HG02623 (cell line): ENCODE results near the gene JPH3.

Experiments
- ATAC-seq: cut with Tn5 transposase; IDR thresholded peaks from one replicate; pipeline ENCODE4 v1.9.1; 2021; ENCODE audit warnings: moderate library complexity; ENCODE audit not compliant: unreplicated experiment

The JPH3 gene

DNA sequence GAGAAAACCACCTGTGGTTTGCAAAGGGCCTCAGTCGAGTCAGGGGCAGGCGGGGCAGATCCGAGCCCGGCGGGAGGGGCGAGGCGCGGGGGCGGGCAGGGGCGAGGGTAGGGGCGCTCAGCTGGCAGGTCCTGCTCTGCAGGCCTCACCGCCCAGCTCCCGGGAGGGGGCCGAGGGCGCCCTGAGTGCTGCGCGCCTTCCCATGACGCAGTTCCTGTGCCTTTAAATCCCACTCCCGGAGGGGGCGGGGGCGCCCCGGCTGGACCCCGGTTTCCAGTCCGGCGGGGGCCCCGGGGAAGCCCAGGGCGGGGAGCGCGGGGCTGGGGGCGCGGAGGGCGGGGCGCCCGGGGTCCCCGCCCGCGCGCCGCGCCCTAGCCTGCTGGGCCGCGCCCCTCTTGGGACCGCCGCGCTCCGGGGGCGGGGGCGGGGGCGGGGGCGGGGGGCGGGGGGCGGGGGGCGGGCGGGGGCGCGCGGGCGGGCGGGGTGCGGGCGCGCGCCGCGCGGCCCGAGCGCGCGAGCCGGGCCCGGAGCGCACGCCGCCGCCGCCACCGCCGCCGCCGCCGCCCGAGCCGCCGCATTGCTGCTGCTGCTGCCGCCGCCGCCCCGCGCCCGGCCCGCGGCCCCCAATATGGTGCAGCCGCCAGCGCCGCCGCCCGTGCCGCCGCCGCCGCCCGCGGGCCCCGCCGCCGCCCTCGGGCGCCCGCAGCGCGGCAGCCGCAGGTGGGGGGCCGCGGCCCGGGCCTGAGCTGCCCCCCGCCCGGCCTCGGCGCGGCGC is at the start of gene JPH3:
Gene JPH3 (plus strand): TSS at position 508 of the 775 bp plus-strand sequence. CDS start 639 bp downstream, outside the sequence.
- no peak for ATAC-seq

DNA sequence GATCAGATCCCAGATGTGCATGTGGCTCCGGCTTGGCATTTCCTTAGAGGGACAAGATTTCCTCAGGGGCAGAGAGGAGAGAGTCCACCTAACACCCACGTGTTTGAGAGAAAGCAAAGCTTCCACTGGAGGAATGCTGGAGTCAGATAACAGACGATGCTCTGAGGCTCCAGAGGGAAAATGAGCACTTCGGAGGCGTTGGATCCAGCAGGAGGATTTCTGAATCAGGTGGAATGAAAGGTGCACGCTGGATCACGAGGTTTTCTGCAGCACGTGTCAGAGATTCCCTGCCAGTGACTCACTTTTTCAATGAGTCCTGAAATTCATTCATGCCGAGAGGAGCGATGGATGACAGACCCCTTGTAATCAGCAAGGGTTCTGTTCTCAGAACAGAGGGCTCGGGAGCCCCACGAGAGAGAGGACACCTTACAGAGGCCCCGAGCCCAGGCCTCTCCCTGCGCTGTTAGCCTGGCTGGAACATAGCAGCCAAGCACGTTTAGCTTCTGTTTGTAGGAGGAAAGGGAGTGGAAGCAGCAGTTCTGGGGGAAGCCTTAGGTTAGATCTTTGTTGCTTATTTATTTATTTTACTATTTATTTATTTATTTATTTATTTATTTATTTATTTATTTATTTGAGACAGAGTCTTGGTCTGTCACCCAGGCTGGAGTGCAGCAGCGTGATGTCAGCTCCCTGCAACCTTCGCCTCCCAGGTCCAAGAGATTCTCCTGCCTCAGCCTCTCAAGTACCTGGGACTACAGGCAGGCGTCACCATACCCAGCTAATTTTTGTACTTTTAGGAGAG is 49.3 kb upstream of the JPH3 start:
- no peak for ATAC-seq

DNA sequence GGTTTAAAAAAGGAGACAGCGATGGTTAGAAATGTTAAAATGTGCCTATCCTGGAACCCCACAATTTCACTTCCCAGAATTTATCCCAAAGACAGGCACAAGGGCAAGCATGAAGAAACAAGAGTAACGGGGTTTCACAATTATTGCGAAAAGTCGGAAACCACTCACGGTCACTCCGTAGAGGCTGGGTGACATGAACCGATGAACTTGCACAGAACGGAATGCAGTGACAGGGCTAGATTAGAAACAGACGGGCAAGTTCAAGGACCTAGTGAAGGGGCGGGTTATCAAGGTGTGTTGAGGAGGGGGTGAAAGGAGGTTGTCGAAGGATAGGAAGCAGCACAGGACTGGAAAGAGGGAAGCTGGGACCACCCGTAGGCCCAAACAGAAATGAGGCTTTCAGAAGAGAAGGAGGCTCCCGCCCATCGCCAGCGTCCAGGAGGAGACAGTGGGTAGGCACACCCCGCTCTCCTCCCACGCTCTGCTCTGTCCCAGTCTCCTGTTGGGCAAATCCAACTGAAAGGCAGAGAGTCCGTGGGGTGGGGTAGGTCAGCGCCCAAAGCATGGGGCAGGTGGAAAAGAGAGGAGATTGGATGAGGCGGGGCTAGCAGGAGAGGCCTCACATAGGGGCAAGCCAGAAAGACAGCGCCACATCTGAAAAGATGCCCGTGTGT is 47.4 kb upstream of the JPH3 start:
- no peak for ATAC-seq

DNA sequence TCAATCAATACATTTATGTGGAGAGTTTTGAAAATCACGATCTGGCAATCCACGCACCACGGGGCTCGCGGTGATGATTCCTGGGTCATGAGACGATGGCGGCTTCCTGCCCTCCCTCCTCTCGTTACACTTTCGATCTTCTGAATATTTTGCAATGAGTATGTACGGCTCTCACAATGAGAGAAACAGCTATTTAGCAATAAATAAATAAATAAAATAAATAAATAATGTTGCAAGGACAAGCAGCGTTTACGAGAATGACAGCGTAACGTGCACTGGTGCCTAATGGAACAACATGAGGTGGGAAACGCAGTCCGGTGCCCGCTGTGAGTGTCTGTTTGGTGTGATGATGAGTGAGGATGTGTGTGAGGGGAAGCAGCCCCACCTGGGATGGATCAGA is 46.7 kb upstream of the JPH3 start:
- no peak for ATAC-seq

DNA sequence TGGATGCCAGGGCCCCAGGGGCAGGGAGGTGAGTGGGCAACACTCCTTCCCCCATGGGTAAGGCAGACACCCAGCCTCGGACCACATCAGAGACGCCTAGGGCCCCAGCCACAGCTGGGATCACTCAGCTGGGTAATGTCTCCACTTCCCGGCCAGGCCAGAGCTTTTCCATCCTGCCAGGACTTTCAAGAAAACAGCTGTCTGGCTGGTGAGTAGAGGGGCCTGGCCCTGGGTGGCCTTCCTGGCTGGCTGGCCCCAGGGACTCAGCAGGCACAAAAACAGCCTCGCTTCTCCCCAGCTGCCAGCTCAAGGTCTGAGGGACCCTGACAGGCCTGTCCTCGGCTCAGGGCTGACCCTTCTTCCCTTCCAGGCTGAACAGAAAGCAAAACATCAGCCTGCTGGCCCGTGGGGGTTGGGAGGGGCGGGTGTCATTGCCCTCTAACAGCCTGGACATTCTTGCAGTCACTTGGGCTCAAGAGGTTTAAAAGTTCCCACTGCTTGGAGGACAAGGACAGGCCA is 45.3 kb upstream of the JPH3 start:
- no peak for ATAC-seq

DNA sequence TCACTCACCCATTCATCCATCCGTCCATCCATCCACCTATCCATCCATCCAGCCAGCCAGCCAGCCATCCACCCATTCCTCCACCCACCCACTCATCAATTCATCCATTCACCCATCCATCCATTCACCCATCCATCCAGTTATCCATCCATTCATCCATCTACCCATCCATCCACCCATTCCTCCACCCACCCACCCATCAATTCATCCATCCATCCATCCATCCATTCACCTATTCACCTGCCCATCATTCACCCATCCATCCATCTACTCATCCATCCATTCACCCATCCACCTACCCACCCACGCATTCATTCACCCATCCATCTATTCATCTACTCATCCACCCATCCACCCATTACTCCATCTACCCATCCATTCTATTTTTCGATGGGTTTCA is 43.6 kb upstream of the JPH3 start:
- ATAC-seq = no peak

DNA sequence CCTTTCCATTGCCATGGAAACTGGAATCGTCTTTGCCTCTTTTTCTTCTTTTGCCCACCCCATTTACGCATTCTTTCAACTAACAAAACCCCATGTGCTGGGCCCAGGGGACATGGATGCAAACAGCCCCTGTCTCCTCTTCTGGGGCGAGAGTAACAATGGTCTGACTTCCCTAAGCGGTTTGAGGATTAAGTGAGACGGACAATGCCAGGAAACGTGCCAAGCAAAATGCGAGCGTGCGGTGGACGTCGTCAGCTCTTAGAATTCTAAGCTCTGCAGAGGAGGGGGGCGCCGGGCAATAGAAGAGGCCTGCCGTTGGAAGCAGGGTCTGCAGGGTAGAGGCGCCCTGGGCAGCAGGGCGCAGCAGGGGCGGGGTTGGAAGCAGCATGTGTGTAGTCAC is 42.4 kb upstream of the JPH3 start:
- ATAC-seq = no peak

DNA sequence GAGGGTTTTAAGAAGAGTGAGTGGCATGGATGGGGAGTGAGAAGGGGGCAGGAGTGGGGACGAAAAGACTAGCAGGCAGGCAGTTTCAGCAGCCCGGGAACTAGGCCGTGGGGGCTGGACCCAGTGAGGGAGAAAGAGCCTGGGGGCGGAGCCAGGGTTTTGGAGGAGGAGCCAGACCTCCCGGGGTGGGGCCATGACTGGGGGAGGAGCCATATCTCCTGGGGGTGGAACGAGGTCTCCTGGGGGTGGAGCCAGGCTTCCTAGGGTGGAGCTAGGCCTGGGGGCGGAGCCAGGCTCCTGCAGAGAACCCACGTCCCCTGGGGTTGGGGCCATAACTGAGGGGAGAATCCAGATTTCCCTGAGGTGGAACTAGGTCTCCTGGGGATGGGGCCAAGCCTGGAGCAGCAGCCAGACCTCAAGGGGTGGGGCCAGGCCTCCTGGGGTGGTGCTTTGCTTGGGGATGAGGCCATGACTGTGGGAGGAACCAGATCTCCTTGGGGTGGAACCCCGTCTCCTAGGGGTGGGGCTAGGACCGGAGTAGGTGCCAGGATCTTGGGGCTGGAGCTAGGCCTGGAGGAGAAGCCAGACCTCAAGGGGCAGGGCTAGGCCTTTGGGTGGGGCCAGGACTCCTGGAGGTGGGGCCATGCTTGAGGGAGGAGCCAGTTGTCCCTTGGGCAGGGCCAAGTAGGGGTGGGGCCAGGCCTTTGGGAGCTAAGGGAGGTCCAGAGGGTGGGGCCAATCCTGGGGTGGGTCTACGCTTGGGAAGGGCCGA is 41.7 kb upstream of the JPH3 start:
- ATAC-seq = no peak

DNA sequence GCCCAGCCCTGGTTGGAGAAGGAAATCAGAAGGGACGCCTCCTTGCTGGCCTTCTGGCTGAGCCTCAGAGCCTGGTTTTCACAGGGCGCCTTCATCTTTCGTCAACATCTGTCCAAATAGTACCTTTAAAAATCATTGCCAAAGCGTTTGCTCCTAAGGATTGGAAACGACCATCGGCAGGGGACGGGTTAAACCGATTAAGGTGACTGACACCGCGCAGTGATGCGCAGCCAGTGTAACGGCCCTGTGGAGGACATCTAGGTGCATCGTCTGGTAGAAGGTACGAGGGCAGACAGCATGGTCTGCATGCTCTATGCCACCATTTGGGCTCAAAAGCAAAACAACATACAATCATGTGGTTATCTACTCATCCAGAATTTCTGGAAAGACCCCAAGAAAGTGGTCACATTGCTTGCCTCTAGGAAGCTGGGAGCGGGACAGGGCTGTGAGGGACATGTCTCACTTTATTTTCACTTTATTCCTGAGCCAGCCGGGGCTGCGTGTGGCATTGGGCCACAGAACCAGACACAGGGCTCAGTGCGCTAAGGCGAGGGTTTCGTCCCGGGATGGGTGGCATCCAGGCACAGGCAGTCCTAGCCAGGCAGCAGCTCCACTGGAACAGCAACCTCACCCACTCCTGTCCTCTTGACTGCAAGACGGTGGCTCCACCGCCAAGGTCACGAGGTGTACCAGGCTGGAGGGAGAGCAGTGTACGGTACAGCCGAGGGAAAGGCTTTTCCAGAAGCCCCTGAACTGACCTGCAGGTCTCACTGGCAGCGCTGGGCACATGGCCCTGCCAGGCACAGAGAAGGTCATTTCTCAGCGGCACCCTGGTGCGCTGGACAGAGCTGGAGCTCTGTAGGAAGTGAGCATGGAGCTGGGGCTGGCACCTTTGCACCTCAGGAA is 40.9 kb upstream of the JPH3 start:
- no peak for ATAC-seq

DNA sequence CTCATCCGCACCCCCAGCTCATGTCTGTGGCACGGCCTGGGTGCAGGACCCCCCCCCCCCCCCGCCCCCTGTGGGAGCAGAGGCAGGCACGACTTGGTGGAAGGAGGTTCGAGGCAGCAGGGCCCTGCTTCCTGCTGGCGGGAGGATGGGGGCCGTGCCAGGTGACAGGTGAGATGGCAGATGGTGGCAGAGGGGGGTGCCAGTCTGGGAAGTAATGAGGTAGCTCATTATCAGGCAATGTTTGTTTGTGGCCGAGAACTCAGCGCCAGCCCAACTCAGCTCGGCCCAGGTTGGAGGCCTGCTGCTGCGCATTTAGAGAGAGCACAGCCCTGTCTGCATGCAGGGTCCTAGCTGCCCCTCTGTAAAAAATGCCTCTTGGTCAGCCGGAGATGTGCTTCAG is 40.1 kb upstream of the JPH3 start:
- no peak for ATAC-seq

DNA sequence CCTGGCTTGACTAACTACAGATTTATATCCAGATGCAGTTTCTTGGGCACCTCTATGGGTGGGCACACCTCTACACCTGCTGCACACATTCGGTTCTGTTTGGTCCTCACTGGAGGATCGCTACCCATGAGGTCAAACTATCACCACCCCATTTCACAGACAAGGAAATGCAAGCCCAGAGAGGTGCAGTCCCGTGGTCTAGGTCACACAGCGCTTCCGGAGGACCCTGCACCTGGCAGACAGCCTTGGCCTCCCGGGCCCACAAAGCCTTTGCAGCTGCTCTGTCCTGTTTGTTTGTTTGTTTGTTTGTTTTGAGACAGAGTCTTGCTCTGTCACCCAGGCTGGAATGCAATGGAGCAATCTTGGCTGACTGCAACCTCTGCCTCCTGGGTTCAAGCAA is 39.3 kb upstream of the JPH3 start:
- ATAC-seq = no peak

DNA sequence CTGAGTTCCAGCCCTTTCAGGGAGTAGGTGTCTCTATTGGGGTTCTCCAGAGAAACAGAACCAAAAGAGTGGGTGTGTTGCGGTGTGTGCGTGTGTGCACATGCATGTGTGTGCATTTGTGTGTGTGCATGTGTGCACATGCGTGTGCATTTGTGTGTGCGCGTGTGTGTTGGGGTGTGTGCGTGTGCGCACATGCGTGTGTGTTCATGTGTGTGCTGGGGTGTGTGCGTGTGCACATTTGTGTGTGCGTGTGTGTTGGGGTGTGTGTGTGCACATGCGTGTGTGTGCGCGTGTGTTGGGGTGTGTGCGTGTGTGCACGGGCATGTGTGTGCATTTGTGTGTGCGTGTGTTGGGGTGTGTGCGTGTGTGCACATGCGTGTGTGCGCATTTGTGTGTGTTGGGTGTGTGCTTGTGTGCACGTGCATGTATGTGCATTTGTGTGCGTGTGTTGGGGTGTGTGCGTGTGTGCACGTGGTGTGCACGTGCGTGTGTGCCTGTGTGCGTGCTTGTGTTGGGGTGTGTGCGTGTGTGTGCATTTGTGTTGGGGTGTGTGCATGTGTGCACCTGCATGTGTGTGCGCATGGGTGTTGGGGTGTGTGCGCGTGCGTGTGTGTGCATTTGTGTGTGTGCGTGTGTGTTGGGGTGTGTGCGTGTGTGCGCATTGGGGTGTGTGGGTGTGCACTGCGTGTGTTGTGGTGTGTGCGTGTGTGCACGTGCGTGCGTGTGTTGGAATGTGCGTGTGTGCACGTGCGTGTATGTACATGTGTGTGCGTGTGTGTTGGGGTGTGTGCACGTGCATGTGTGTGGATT is 38.4 kb upstream of the JPH3 start:
- ATAC-seq = no peak

DNA sequence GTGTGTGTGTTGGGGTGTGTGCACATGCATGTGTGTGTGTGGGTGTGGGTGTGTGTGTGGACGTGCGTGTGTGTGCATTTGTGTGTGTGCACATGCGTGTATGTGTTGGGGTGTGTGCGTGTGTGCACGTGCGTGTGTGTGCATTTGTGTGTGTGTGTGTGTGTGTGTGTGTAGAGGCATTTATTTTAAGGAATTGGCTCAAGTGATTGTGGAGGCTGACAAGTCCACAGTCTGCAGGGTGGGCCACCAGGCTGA is 37.9 kb upstream of the JPH3 start:
- no peak for ATAC-seq

DNA sequence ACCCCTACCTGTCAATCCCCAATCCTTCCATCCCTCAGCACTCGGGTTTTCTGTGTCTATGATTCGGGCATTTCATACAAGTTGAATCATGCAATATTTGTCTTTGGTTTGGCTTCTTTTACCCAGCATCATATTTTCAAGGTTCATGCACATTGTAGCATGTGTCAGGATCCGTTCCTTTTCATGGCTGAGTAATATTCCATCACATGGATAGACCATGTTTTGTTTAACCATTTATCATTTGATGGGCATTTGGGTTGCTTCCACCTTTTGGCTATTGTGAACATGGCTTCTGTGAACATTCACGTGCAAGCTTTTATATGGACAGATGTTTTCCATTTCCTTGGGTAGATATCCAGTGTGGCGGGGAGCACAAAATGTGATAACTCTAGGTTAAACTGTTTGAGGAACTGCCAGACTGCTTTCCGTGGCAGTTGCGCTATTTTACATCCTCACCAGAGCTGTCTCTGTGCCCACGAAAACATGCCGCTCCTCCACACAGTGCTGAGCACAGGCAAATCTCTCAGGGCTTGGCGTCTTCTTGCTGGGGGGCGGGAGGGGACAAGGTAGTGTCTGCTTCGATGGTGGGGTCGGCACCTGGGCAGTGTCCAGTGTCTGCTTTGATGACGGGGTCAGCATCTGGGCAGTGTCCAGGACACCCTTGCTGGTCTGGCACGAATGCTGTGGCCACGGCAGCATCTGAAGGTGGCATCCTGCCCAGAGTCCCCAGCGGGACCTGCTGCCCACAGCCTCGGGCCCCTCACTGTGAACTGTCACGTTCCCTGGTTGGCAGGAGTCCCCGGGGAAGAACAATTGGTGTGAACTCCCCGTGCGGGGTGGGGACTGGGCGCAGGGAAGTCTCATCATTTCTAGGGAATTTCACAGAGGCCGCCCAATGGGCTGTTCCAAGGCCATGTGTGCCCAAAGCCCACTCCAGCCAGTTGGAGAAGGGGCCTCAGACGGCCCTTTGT is 32.4 kb upstream of the JPH3 start:
- ATAC-seq = no peak

DNA sequence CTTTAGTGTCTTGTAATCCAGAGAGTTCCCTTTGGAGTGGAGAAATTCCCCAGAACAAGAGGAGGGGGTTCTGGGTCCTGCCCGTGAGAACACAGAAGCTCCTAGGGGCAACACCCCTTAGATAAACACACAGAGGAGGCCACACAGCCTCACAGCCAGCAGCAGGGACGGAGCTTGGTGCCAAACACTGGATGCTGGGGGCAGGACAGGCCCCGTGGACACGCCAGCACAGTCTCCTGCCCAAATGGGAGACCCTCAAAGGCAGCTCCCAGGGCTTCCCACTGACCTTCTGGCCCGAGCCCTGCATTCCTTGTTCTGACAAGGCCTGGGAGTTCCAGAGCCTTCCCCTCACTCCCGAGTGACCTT is 31.8 kb upstream of the JPH3 start:
- no peak for ATAC-seq

DNA sequence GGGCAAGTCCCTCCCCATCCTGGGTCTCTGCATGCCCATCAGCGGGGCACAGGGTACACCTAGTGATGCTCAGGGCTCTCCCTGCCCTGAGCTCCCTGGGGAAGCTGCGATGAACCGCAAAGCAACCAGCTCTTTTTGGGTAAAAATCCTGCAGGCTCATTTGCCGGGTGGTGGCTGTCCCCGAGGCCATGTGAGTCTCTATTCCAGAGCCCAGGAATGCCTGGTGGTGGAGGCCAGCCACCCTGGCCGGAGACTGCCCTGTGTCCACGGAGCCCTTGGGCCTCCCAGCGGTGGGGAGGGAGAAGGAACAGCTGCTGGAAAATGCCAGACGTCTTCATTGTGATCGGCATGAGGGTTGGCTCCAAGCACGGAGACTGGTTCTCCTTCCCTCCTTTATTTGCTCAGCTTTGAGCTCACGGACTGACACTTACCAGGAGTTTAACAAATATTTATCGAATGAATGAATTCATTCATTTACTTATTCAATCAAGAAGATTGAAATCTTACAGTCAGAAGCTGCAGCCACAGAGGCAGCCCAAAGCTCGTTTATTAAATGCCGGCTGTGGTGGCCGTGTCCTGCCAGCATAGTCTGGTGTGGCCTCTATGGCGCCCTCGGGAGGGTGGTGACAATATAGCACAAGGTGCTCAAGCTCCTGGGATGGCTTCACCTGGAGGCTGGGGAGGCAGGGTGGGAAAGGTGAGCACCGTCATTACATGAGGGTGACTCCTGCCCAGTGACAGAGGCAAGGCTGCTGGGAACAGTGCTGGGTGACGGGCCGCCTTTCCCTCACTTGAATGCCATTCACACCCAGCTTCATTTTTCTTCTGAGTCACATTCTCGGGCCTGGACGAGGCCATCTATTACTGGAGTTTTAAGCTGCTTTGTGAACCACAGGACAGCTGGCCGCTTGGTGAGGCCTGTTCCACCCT is 31.1 kb upstream of the JPH3 start:
- ATAC-seq = no peak

DNA sequence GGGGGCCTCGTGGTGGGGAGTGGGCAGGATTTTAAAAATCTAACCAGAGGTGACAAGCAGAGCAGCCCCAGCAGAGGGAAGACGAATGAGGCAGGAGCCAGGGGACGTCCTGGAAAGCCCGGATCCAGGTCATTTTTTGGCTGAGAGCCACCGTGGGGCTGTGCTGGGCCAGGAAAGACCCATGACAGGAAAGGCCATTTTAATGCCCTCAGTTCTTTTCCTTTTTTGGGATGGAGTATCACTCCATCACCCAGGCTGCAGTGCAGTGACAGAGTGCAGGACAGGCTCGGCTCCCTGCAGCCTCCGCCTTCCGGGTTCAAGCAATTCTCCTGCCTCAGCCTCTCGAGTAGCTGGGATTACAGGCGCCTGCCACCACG is 30.5 kb upstream of the JPH3 start:
- ATAC-seq = no peak
